Stimulated activated CD4-positive, alpha-beta T cell treated with anti-CD3 and anti-CD28 coated beads, Interleukin-4, amount 100 ng/mL, for 24 hours (primary cell): ENCODE results near the gene AKAP7.

Experiments
- DNase-seq: peaks from one replicate; pipeline ENCODE4 v3.0.0-alpha.2; 2020

The AKAP7 gene

DNA sequence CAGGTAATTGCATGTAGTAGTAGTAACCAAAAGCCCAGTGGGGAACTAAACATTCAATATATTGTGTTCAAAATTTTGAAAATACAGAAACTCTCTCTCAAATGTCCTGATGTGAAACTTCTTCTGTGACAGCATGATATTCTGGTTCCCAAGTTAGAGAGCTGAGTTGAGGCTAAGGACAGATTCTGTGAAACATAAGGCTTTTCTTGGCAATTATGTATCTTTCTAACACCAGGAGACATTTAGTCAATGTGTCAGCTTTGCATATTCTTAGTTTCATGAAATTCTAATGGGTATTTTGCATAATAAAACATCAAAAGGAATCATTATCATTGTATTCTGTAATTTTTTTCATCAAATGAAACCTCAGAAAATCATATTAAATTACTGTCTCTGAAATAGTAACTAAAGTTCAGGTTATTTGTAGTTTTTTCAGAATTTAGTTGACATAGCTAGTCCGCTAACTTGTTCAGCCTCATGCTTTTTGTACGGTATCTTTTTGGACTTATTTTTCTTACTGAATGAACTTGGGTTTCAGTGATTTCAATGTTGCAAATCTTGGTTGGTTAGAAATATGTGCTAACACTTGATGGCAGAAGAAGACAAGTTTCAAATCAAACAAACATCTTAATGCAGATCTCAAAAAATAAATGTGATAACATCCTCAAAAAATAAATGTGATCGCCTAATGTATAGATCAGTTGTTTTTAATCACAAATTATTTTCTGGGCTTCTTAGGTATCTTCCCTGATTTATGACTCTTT, 70.4 kb downstream of the AKAP7 start:
- DNase-seq, result no peak

DNA sequence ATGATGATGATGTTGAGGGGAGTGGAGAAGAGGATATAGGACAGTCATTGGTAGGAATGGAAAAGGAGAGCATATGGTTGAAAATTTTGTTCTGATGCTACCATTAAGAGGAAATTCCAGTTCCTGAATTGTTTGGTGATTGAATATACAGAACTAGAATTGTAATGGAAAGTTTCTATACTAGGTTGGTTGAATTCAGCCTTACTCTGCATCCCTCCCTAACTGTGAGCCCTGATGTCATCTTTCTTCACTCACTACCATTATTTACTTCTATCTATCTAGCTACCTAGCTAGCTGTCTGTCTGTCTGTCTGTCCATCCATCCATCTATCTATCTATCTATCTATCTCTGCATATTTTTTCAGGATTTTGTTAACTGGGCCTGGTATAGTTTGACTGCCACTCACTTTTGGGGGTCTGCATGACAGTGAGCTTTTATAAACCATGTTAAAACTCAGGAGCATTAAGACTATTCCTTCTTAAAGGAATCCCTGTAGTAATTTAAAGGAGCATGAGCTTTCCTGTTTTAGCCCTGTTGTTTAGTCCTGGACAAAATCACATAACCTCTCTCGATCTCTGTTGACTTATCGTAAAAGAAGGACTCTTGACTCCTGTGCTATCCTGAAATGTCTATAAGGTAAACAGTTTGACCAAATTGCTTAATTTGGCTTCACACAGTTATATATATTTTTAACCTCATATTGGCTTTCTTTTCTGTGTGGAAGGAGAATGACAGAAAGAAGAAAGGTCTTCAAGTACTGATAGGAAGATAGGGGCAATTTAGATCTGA, 71.4 kb downstream of the AKAP7 start:
- DNase-seq, result no peak

DNA sequence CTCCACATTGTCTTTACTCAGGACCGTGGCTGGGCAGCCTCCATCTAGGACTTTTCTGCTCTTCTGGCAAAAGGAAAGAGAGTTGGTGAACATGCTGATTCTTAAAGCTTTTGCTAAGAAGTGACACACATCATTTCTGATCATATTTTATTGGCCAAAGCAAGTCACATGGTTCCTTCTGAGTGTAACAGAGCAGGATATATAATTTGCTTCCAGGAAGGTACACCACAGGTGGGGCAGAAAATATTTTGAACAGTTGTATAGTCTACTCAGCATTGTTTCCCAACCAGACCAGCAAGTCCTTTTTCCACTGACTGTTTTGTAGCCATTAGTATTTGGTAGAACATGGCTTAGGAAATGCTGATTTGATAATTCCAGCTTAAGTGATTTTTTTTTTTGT, 73.5 kb downstream of the AKAP7 start:
- DNase-seq, result no peak

DNA sequence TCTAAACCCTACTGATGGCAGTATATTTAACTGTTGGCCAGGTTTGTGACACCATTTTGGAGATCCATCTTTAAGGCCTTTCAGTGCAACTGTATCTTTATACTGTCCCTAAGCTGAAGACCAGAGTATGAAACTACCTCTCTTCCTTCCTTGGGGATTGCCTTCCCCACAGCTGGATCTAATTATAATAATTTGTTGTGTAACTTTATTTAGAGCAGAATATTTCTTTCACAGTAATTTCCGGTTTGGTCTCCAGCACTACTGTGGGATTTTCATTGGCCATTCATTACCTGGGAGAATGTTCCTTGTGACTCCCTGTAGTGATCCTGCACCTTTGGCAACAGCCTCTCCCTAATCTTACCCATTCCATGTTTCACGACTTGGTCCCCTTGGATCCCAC, 75.2 kb downstream of the AKAP7 start:
- no peak for DNase-seq

DNA sequence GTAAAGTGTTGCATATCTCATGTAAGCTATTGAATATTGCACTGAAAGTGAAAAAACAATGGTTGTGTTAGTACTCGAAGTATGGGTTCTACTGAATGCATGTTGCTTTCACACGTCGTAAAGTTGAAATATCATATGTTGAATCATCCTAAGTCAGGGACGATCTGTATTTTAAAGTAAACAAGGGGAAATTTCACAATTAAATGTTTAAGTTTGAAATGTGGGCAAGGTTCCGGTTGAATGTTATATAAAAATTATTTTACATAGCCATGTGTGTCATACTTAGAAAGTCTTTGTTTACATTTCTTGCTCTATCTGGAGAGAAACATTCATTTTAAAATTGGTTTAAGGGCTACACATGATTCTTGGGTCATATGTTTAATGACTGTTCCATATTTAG, 76.8 kb downstream of the AKAP7 start:
- DNase-seq, result no peak

DNA sequence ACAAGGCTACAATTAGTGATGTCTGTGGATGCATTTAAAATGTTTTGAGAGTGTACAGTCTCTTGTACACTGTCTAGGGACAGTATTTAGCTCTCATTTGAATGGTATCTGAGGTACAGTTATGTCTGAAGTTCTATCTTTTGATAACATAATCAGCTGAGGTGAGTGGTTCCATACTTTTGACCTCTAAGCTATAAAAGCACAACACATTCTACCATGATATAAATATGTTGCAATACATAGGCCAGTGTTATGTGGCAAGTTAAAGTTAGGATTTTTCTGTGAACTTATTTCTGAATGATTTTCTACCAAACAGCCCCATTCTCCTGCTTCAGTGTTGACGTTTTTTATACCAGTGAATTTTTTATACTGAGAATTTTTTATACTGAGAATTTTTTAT, 77.6 kb downstream of the AKAP7 start:
- no peak for DNase-seq

DNA sequence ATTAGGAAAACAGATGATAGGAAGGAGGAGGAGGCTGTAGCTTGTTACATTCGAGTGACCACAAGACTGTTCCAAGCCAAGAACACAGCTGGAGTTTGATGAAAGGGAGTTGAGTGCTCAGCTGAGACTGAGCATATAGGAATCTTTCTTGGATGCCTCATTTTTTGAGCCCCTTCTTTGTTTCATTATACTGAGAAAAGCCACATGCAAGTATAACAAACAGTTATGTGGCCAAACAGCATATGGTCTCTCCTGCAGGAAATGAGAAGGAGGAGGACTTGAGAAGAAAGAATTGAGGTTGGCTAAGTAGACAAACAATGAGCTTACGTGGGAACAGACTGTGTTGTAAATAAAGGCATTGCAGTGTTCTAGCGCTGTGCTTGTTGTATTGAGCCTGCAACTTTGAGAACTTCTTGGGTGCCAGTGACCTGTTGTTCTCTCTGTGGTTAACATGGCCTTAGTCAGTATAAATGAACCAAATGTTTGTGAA, 78.3 kb downstream of the AKAP7 start:
- no peak for DNase-seq

DNA sequence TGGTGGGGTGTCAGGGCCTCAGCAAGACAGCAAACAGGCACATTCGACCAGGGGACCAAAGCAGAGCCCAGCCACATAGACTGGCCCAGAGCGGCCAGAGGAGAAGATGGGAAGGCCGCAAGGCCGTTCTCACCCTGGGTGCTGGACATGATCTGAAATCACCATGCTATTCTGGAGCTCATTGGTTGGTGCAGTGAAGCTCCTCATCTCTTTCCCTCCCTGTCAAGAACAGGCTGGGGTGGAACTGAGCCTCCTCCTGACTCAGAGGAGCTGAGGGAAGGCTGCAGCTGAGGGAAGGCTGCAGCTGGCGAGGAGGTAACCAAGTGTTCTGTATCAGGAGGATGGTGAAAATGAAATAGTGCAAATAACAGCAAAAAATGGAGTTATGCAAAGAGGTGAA, 80.0 kb downstream of the AKAP7 start:
- DNase-seq, result no peak

DNA sequence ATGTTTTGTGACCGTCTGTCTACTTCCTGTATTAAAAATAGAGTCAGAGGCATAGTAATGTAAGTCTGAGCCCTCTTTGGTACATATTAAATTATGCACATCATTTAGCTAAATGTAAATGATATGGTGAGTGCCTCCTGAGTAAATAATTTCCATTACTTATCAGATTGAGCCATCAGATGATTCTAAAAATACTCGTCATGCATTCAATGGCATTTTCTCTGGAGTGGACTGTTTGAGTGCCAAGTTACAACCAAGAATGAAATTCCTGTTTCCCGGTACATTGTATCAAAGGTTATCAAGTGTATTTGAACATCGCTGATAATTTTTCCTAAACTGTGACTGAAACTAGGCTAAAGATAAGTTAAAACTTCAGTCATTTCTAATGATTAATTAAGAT, 81.0 kb downstream of the AKAP7 start:
- no peak for DNase-seq

DNA sequence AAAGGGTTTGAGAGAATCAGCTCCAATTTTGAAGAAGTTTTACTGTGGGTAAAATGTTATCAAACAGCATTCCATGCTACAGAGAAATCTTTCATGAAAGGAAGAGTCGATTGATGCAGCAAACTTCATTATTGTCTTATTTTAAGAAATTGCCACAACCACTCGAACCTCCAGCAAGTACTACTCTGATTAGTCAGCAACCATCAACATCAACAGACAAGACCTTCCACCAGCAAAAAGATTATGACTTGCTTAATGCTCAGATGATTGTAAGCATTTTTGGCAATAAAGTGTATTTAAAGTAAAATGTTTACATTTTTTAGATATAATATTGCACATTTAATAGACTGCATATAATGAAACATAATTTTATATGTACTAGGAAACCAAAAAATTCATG, 87.5 kb downstream of the AKAP7 start:
- DNase-seq, result no peak

DNA sequence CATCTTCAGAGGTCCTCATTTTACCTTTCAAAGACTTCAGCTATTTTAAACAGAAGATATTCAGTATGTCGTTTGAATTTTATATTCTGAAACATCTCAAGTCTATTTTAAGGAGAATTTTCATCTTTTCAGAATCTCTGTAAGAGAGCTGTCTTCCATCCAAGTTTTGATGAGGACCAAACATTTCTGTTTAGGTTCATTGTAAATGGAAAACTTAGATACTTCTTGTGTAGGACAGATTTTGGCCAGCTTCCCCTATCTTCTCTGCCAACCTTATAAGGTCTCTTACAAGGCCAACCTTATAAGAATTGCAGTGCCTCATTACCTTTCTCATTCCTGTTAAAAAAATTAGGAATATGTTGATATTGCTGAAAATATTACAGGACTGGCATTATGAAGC, 88.1 kb downstream of the AKAP7 start:
- no peak for DNase-seq

DNA sequence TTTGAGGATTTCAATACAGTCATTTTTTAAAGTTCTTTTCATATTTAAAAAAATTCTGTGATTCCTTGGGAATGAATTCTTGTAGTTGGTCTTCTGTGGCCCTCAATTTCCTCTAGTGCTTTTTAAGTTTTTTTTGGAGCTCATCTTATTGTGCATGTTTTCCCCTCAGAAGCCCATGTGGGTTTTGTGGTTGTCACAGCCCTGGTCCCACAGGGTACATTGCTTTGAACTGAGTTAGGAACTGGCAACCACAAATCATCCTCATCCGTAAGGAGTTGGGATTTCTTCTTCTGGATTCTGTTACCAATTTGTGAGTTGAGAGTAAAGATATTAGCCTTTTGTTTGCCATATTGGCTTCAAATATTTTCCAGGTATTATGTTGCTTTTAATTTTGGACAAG, 89.9 kb downstream of the AKAP7 start:
- no peak for DNase-seq

DNA sequence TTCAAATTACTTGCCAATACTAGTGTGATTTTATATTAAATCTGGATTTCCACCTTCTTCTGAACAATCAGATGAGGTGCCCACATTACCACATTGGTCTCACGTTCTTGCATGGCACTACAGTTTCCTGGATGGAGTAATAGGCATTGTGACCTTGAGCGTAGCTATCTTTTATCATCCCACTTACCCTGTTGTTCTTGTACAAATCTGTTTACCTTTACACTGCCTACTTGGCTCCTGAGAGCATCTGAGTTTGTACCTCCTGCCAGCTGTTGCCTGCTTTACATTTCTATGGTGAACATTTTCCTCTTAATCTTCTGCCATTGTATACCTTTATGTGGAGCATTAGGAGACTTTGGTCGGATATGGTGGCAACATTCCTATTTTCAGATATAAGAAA, 90.7 kb downstream of the AKAP7 start:
- DNase-seq, result no peak

DNA sequence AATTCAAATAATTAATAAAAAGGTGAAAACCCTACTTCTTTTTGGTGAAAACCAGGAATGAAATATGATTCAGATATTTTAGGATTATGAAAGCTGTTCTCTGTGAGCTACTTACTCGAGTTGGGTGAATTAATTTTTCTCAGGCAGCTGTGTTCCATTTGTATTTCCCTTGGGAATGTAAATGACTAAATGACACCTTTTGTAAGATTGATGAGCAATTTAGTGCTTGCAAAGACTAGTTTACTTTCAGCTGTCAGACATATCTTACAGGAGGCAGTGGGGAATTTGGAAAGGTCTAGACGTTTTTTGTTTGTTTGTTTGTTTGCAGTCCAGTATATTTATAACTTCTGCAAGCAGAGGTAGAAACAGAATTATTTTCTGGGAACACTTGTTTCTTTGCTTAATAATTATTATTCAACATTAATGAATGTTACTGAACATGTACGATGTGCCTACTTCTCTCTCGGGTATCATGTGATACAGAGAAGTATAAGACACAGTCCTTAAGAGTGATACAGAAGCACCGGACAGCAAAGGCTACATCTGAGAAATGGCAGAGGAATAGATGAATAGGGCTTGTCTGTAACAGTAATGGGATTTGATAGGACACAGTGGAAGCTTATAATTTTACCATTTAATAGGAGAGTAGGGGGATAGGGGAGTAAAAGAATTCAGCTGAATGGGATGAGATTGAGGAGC, 91.3 kb downstream of the AKAP7 start:
- DNase-seq, result no peak

DNA sequence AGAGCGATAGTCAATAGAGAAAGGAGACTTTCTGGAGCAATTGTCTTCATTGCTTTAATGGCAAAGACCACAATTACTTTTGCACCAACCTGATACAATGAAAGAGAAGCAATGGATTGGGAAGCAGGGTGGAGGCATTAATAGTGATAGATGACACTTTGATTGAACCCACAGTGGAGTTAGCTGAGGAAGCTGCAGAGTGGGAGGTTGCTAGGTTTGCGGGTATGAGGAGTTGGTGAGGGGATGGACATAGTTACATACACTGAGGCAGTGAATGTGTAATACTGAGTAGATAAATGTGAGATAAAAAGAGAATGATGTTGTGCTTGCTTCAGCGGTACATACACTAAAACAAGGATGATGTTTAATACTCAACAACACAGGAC, 91.9 kb downstream of the AKAP7 start:
- DNase-seq, result no peak

DNA sequence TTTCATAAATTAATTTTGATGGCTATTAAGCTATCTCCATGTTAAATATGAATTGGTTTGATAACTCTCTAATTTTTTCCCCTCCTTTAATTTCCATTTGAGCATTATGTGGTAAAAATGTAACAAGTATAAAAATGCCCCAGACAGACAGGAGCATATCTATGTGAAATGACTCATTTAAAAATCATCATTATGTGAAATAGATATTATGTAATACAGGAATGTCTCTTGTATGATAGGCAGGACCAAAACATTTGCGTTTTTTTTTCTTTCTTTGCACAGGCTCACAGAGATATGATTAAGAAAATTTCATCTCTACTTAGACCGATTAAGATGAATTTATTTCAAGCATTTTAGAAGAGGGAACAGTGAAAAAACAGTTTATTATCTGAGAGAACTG, 95.8 kb downstream of the AKAP7 start:
- DNase-seq, result no peak

DNA sequence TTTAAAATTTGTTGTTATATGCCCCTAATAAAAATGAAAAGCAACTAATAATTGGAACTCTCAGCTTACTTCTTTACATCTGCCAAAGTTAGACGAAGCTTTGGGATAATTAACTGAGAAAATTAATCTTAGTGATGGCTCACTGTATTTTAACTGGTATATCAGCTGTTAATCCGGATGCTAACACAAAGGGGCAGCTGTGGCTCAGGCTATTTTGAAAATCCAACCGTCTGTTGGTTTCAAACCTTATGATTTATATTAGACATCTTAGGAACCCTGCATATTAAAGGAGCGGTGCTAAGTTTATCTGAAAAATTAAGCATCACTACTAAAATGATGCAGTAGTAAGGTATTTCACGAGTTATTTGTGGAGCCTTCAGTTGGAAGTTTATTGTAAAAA, 96.6 kb downstream of the AKAP7 start:
- no peak for DNase-seq

DNA sequence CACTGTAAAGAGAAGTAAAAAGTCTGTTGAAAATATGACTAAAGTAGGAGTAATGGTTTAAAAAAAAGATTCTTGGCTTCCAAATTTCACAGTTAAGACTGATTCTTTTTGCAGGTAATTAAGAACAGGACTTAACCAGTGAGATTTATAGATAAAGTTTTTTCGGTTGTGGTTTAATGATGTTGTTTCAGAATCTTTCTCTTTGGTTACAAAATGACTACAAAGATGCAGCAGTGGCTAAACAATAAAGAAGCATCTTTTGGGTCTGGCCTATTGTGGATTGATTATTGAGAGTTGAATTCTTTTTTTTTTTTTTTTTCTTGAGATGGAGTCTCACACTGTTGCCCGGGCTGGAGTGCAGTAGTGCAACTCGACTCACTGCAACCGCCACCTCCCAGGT, 109.7 kb downstream of the AKAP7 start:
- no peak for DNase-seq

DNA sequence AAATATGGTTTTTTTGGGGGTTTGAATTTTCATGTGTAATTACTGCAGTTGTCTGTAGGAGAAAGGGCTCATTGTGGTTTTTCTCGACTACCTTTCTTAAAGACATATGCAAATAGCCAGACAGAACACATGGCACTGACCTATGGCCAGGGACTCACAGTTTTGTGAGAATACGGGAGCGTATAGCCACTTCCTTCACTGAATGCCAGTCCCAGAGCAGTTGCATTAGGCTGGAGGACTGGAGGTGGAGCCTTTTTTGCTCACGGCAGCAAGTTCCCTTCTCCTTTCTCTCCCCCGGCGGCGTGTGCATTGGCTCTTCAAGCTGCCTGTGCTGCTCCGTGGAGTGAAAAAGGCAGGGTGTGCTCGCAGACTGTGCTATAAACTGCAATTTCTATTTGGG, 114.9 kb downstream of the AKAP7 start:
- no peak for DNase-seq

DNA sequence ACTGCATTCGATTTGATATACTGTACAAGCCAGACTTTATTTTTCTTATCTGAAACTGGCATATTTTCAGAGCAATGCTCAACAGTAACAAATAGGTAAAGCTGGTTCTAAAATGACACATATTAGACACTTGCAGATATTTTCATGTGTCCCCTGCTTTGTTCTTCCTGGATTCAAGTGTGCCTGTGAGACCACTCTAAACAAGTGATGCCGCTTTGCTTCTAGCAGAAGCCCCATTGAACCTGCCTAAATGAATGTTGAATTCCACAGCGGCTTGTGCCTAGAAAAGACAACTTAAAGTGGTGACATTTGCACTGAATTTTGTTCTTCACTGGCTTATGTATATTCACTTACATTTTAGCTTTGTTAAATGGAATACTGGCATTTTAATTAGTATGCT, 115.7 kb downstream of the AKAP7 start:
- no peak for DNase-seq

DNA sequence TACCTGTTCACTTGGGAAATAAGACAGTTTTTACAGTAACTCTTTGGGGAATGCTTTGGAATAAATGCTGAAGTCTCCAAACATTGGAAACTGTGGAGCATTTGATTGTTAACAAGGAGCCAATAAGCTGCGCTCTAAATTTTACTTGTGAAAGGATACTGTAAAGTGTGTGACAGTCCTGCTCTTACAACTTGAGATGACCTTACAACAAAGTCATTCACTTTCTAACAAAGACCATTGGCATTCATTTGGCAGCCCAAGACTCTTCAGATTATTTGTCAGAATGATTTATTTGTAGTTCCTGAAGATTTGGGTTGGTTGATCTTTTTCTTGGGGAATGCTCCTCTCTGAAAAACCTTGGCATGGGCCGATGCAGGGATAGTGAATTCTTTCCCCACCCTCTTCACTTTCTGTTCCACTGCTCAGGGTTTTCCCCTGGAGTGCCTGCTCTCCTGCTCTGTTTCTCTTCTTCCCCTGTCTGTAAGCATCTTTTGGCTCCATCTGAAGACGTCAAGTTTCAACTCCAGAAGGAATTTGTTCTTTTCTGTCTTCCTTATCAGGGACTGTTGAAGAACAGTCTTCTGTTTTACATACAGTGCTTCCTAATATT, 116.4 kb downstream of the AKAP7 start:
- DNase-seq, result no peak

DNA sequence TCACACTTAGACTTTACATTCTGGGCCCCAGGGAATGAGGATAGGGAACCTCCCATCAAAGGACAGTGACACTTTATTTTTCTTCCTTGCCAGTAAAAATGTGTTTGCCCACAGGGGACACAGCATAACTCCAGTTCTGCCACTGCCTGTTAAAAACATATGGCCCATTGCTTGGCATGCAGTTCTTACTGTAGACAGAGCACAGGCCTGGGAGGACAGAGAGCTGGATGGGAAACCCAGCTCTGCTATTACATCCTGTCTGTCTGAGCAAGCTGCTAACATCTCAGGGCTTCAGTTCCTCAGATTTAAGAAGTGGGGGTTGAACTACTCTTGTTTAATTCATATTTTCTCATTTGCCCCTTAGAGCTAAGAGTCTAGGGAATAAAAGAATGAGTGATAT, 120.2 kb downstream of the AKAP7 start:
- DNase-seq, result no peak

DNA sequence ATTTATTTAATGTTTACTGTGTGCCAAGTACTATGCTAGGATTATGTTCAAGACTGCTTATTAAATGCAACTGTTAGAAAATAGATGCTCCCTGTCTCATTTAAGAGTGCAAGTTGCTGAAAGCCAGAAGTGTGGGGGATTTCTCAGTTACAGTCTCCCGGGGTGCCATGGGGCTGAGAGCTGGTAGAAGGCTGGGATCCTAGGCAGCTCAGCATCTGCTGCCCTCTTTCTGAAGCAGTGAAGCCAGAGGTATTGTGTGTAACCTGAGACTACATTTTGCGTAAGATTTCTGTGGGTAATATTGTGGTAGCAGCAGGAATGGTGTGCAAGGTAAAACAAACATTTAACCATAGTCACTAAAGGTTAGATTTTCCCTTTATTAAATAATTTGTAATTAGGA, 120.6 kb downstream of the AKAP7 start:
- DNase-seq, result no peak

DNA sequence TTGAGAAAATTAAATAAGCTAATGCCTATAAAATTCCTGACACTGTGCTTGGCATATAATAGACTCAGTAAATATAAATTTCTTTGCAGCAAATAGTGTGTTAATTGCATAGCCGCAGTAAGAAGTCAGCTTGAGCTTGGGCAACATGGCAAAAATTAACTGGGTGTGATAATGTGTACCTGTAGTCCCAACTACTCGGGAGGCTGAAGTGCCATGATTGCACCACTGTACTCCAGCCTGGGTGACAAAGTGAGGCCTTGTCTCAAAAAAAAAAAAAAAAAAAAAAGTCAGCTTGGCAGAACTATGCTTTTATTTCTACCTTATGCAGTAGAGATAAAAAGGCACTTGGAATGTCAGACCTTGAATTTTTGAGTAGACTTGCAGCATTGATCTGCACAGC, 121.8 kb downstream of the AKAP7 start:
- no peak for DNase-seq
